SK-N-MC (cell line): ENCODE measurements around the gene ARIH2.

Experiments used
- EZH2 ChIP-seq: fragments of 200-600 bp; sonication (generic); IDR thresholded peaks from one replicate; pipeline ENCODE4 v1.6.1; 2017; ENCODE audit warnings: antibody characterized with exemption
- POLR2AphosphoS5 ChIP-seq: IDR thresholded peaks from 2 replicates; pipeline ENCODE4 v1.6.1; 2012; ENCODE audit warnings: mild to moderate bottlenecking, low read depth, low read length, borderline replicate concordance

GRCh38 chr3:48945891-48946549 lies 27.4 kb downstream of the ARIH2 start:
- TF ChIP-seq EZH2 (no peak), POLR2AphosphoS5 (no peak)
